GM18507 (cell line): ENCODE data around the gene KIF24.
"Not testable (repeated sequence)": the region's sequence is repeated elsewhere in the genome, so short reads cannot be mapped to it uniquely, and the experiment has no call there.

Experiments used
- DNase-seq: peaks from one replicate; pipeline ENCODE4 v3.0.0; 2011; ENCODE audit warnings: low read depth; ENCODE audit not compliant: insufficient read length; ENCODE audit errors: extremely low spot score
- FAIRE-seq: peaks from 2 replicates; lab custom pipeline; 2011; peaks lifted over from hg19 to GRCh38; lab: Jason Lieb, UNC

Gene KIF24

GRCh38 chr9:34328987-34329832 lies at the start of gene KIF24, which contains the start of gene NUDT2:
KIF24 (minus strand) TSS chr9:34329268; CDS start chr9:34311346, 17,922 bp downstream.
NUDT2 (plus strand) TSS chr9:34329569; CDS start chr9:34339040, 9,471 bp downstream.
- peak; percentile 88 for DNase-seq
- FAIRE-seq = peak; percentile 100

DNA sequence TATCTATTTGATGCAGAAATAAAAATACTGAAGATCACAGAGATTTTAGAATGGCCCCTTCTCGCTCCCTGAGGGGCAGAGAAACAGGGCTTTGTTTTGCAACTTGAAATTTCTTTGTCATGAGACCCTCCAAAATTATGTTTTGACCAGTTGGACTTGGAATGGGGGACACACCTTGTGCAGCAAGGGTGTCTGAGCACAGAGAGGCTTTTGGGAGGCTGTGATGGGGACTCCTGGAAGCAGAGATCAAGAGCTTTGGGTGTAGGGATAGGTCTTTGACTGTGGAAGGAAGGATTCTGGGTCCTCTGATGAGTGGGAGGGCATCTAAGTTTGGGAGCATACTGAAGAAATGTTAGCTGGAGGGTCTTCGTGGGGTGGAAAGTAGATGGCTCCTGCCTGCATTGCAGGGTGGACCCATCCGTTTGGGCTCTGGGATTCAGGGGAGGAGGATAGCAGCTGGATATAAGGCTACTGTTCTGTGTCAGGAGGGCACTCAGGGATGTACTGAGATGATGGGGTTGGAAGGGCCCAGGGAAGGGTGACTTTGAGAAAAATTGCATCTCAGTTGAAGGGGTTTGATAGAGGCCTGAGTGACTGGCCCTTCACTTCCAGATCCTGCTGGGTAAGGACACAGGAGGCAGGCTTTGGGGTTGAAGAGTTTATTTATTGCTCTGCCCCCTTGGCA lies 49.5 kb upstream of the KIF24 start:
- FAIRE-seq (no peak), DNase-seq (no peak)

DNA sequence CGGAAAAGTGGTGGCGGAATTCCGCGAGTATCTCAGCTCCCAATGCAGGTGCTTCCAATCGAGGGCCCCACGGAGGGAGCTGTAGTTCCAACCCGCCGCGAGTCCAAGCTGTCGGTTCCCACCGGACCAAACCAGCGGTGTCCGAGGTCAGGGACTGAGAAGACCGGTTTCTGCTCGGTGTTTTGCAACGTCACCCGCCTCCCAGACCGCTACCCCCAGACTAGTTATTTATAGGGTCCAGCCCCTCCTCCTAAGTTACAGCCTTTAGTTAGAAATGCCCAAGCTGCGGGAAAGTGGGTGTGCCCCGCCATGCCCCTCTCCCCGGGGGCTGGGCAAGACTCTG lies 48.3 kb upstream of the KIF24 start:
- DNase-seq = no peak
- FAIRE-seq = no peak

GRCh38 chr9:34376596-34377403 lies 47.7 kb upstream of the KIF24 start, which contains the start of gene MYORG:
MYORG (minus strand) TSS chr9:34376898; CDS start chr9:34372943, 3,955 bp downstream.
- peak; percentile 99 for FAIRE-seq
- peak; percentile 95 for DNase-seq

DNA sequence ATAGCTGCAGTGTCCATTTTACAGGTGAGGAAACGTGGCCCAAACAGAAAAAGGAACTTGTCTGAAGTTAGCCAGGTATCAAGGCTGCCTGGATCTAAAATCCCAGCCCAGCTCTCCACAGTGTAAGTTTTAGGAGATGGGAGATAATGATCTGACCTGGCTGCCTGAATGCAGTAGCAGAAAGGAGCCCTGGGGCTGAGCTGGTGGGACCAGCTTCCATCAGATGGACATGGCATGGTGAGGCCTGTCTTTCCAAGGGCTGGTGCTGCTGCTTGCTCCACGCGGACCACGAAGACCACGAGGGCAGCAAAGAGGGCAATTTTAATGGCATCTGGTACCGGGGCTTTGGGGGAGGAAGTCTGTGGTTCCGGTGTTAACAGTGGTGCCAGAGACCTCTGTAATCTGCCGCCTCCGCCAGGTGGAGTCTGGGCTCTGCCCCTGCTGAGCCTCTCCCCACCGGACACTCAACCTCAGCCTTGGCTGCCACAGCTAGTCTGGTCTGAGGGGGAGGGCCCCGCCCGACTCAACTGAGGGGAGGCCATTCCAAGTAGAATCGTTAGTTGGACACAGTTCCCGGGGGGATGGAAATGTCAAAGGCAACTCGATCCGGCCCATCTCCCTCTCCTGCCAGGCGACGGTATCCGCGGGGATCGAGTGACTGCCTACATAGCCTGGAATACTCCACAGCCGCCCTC lies 47.0 kb upstream of the KIF24 start:
- peak; percentile 75 for FAIRE-seq
- DNase-seq = peak; percentile 39

DNA sequence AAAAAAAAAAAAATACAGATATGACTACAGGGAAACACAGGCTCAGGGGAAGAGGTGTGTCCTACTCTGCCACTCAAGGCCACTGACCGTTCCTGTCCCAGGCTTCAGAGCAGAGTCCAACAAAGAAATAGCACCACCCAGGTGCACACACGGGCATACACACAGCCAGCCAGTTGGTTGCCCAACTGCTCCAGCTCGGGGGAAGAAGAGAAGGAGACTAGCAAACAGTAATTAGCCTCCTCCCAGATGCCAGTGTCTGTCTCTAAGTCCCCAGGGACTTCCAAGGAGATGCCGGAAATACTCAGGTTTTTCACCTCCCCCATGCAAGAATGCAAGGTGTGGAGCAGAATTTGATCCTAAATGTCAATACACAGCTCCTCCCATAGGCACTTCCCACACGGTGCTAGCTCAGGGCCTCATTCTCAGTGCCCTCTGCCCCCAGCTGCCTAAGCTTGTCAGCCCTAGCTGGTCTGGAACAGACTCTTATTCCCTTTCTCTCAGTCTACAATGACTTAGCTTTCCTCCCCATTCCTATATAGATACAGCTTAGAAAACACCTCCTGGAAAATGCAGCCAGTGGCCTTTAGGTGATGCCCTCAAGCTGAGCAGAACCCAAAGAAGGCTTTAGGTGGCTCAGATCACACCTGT lies 46.0 kb upstream of the KIF24 start:
- DNase-seq = no peak
- peak; percentile 36 for FAIRE-seq

DNA sequence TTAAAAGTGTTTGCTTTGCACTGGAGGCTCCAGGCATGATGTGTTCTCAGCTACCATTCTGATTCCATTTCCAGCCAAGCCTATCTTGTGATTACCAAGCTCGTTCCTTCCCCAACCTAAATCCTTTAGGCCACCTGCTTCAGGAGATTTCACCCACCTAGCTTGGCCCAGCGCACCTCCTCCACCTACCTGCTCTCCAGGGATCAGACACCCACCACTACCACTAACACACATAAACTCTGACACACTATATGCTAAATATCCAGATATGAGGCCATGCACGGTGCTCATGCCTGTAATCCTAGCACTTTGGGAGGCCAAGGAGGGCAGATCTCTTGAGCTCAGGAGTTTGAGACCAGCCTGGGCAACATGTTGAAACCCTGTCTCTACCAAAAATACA lies 45.3 kb upstream of the KIF24 start:
- no peak for DNase-seq
- no peak for FAIRE-seq

DNA sequence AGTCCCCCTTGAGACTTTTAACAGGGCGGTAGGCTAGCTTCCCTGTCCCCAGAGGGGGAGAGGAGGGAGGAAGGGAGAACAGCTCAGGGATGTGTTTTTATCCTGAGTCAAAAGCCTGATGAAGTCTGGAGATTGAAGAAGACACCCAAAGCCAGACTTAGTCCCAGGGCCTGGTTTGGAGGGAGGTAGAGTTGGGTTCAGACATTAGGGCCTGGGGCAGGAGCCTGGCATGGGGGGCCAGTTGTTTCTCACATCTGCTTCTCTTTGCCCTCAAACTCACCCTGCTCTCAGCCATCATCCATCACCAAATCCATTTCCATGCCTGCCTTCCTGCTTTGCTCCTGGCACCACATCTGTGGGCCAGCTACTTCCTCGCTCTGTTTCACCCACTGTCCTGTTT lies 44.7 kb upstream of the KIF24 start:
- FAIRE-seq (no peak), DNase-seq (no peak)

DNA sequence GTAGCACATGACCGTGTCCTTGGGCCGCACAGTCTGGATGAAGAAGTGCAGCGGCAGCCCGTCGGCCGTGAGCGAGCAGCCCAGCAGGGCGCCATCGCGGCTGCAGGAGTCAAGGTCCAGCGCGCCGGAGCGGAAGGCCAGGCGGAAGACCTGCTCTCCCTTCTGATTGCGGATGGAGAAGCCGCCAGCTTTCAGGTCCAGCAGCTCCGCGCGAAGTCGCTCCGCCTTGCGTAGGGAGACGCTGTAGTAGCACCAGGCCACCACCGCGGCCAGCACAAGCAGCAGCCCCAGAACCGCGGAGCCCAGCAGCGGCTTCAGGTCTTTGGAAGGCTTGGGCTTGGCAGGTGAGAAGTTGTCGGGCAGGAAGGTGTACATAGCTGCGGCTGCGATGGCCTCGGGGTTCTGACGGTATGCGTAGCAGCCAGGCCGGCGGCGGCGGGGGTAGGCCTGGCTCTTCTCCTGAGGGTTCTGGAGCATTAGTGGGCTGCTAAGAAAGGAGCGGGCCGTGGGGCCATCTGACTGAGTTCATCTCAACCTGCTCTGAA lies 43.5 kb upstream of the KIF24 start:
- FAIRE-seq = no peak
- DNase-seq = no peak

DNA sequence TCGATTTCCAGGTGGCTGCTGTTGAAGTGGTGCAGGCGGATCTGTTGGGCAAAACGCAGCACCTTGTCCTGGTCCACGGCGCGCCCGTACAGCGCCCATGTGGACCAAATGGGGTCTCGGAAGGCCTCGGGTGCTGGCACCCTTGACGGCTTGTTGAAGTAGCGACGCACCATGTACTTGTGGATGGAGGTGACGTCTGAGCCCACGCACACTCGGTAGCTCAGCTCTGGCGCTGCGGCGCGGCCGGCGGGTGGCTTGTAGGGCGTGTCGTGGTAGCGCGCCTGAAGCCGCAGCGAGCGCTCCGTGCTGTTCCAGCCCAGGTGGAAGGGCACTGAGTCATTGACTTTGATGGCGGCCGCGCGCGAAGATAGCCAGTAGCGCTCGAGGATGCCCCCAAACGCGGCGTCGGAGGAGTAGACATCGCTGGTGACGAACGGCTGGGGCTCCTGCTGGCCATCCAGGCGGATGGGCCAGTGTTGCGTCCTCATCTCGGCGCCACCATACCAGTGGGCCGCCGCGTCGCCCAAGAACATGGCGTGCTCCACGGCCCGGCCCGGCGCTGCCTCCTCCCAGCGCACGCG lies 42.9 kb upstream of the KIF24 start:
- DNase-seq (no peak), FAIRE-seq (no peak)

- FAIRE-seq (no peak), DNase-seq (no peak)
These were observed 42.2 kb upstream of the KIF24 start for GRCh38 chr9:34370970-34371880.

DNA sequence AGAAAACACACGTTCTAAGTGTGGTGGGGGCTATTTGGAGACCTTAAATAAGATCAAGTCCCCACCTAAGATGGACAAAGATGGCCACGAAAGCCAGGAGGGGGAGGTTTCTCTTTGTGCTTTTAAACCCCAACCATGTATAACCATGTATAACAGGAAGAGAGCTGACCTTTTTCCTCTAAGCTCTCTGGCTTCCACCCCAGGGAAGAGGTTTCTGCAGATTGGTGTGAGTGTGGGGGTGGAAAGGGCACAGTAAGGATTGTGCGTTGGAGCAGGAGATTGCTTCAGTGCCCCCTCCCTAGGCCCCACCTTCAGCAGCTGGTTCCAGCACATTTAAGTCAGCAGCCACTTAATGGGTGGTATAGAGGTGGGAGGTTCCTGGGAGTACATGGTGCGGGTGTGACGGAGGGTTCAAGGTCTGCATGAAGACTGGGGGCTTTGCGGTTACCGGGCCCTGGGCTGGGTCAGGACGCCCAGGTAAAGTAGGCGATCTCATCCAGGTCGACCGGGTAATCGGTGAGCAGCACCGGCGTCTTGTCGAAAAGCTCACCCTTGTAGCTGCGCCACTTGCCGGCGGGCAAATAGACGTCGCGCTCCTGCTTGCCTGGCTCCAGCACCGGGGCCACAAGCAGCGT lies 41.4 kb upstream of the KIF24 start:
- no peak for FAIRE-seq

GRCh38 chr9:34369636-34370035 lies 40.6 kb upstream of the KIF24 start:
- DNase-seq (no peak), FAIRE-seq (no peak)

More for the DNA sequence above, 41.4 kb upstream of the KIF24 start:
- DNase-seq = no peak

DNA sequence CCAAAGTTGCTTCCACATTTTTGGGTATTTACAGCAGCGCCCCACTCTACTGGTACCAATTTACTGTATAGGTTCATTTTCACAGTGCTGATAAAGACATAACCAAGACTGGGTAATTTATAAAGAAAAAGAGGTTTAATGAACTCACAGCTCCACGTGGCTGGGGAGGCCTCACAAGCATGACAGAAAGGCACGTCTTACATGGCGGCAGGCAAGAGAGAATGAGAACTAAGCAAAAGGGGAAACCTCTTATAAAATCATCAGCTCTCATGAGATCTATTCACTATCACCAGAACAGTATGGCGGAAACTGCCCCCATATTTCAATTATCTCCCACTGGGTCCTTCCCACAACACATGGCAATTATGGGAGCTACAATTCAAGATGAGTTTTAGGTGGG lies 39.7 kb upstream of the KIF24 start:
- FAIRE-seq, DNase-seq: not testable (repeated sequence)

GRCh38 chr9:34367751-34368410 lies 38.8 kb upstream of the KIF24 start:
- DNase-seq, FAIRE-seq: not testable (repeated sequence)

DNA sequence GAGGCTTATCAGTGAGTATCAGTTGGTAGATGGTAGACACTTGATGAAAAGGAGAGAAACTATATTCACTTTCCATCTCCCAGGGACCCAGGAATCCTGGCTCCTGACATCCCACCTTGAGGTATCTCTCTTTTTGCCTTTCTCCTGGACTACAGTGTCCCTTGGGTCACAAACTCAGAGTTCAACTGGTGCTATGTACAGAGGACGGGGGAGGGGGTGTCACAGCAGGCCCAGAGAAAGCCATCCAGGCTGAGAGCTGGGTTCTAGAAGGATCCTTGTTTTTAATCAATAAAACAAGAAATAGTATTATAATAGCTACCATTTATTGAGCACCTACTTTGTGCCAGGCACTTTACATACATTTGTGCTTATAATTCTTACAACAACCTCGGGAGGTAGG lies 37.3 kb upstream of the KIF24 start:
- DNase-seq (no peak), FAIRE-seq (no peak)
